Neural cell (in vitro differentiated cells): ENCODE data around the gene PDLIM3. TPM values are rescaled to one million over a fixed set of nuclear protein-coding genes. Genes with fewer than 3 reads are reported as not detected.

Experiments used
- H2AFZ ChIP-seq: fragments of 200-600, 300-800 bp; sonication (generic), shearing (Covaris generic); 2 replicates; pipeline ENCODE4 v1.6.0; 2014; ENCODE audit warnings: low read depth, mild to moderate bottlenecking, antibody characterized with exemption, low read length, moderate library complexity
- H3F3A ChIP-seq: fragments of 200-600 bp; shearing (Covaris generic); 2 replicates; pipeline ENCODE4 v1.6.1; 2016; ENCODE audit warnings: mild to moderate bottlenecking, moderate library complexity, mixed read lengths, antibody characterized with exemption, low read length; ENCODE audit not compliant: insufficient read depth, poor library complexity, severe bottlenecking
- H3K27ac ChIP-seq: fragments of 200-600, 300-800 bp; sonication (generic), shearing (Covaris generic); 2 replicates; pipeline ENCODE4 v1.5.1; 2014; ENCODE audit warnings: mild to moderate bottlenecking, low read length, moderate library complexity
- H3K27me3 ChIP-seq: fragments of 300-800, 200-600 bp; sonication (generic), shearing (Covaris generic); 2 replicates; pipeline ENCODE4 v1.6.0; 2014; ENCODE audit warnings: mild to moderate bottlenecking, low read depth, low read length, moderate library complexity; ENCODE audit not compliant: insufficient read depth
- H3K36me3 ChIP-seq: fragments of 300-800, 200-600 bp; sonication (generic), shearing (Covaris generic); 2 replicates; pipeline ENCODE4 v1.5.1; 2014; ENCODE audit warnings: mild to moderate bottlenecking, antibody characterized with exemption, low read length, moderate library complexity; ENCODE audit not compliant: insufficient read depth
- H3K4me2 ChIP-seq: fragments of 300-800, 200-600 bp; sonication (generic), shearing (Covaris generic); 2 replicates; pipeline ENCODE4 v1.6.0; 2014; ENCODE audit warnings: mild to moderate bottlenecking, low read length
- H3K4me3 ChIP-seq: fragments of 300-800, 200-600 bp; sonication (generic), shearing (Covaris generic); 2 replicates; pipeline ENCODE4 v1.5.1; 2014; ENCODE audit warnings: mild to moderate bottlenecking, low read length, moderate library complexity
- H3K79me2 ChIP-seq: fragments of 200-600 bp; shearing (Covaris generic); replicated peaks from 2 replicates; pipeline ENCODE4 v1.6.0; 2014; ENCODE audit warnings: mild to moderate bottlenecking, low read length, moderate library complexity; ENCODE audit not compliant: insufficient read depth
- H3K9ac ChIP-seq: fragments of 300-800, 200-600 bp; sonication (generic), shearing (Covaris generic); 2 replicates; pipeline ENCODE4 v1.6.1; 2016; ENCODE audit warnings: mild to moderate bottlenecking, low read length, mixed read lengths
- H3K9me2 ChIP-seq: fragments of 200-600 bp; shearing (Covaris generic); 2 replicates; pipeline ENCODE4 v1.6.1; 2016; ENCODE audit warnings: mild to moderate bottlenecking, low read length, mixed read lengths; ENCODE audit not compliant: insufficient read depth
- H3K9me3 ChIP-seq: fragments of 200-600, 300-800 bp; sonication (generic), shearing (Covaris generic); 2 replicates; pipeline ENCODE4 v1.6.1; 2016; ENCODE audit warnings: mild to moderate bottlenecking, mixed run types, low read length, moderate library complexity, mixed read lengths
- H4K20me1 ChIP-seq: fragments of 200-600 bp; shearing (Covaris generic); 2 replicates; pipeline ENCODE4 v1.6.1; 2016; ENCODE audit warnings: mild to moderate bottlenecking, mixed run types; ENCODE audit not compliant: insufficient read depth
- CTCF ChIP-seq: fragments of 450-650 bp; IDR thresholded peaks from 2 replicates; pipeline ENCODE4 v1.5.1; 2014; ENCODE audit warnings: antibody characterized with exemption, mild to moderate bottlenecking, moderate library complexity; ENCODE audit not compliant: poor library complexity, severe bottlenecking
- EP300 ChIP-seq: fragments of 450-650 bp; conservative IDR thresholded peaks from 2 replicates; pipeline ENCODE4 v1.6.1; 2014; ENCODE audit warnings: antibody characterized with exemption, mild to moderate bottlenecking, moderate library complexity; ENCODE audit not compliant: poor library complexity, severe bottlenecking
- EZH2 ChIP-seq: fragments of 200-600, 300-800 bp; shearing (Covaris generic), sonication (generic); IDR thresholded peaks from 2 replicates; pipeline ENCODE4 v1.6.1; 2014; ENCODE audit warnings: antibody characterized with exemption, low read length, borderline replicate concordance, mild to moderate bottlenecking; ENCODE audit not compliant: insufficient read depth, poor library complexity, severe bottlenecking
- MXI1 ChIP-seq: fragments of 450-650 bp; conservative IDR thresholded peaks from 2 replicates; pipeline ENCODE4 v1.6.1; 2014; ENCODE audit warnings: antibody characterized with exemption, mild to moderate bottlenecking; ENCODE audit not compliant: poor library complexity, severe bottlenecking
- POLR2AphosphoS5 ChIP-seq: IDR thresholded peaks from 2 replicates; pipeline ENCODE4 v1.6.1; 2012
- RAD21 ChIP-seq: fragments of 450-650 bp; conservative IDR thresholded peaks from 2 replicates; pipeline ENCODE4 v1.6.1; 2014; ENCODE audit warnings: antibody characterized with exemption, mild to moderate bottlenecking, moderate library complexity
- REST ChIP-seq: IDR thresholded peaks from 2 replicates; pipeline ENCODE4 v1.6.1; 2012; ENCODE audit warnings: borderline replicate concordance
- SMC3 ChIP-seq: fragments of 450-650 bp; conservative IDR thresholded peaks from 2 replicates; pipeline ENCODE4 v1.6.1; 2014; ENCODE audit warnings: antibody characterized with exemption, mild to moderate bottlenecking, moderate library complexity; ENCODE audit not compliant: poor library complexity
- TAF1 ChIP-seq: IDR thresholded peaks from 2 replicates; pipeline ENCODE4 v1.6.1; 2012; ENCODE audit warnings: low read depth
- polyA plus RNA-seq: library from polyadenylated mRNA; depleted of rRNA; stranded (reverse); fragments of >200 nt; gene quantifications from 2 replicates; pipeline ENCODE4 v1.2.3, GENCODE V29; 2014

The PDLIM3 gene
- polyA plus RNA-seq, 1 donor from 2014 or later = 1.8 TPM

- no peak overlapping the region for H3K27ac ChIP-seq
- no peaks in the 10 kb centered on the region for H3K27me3 ChIP-seq
- H3K9me2 ChIP-seq = no peaks in the 10 kb centered on the region
These were observed 71.8 kb downstream of the PDLIM3 start for GRCh38 chr4:185463541-185463940.

GRCh38 chr4:185461565-185461964, 73.7 kb downstream of the PDLIM3 start:
- H4K20me1 ChIP-seq = no peaks in the 10 kb centered on the region
- TF ChIP-seq MXI1 (no peak), POLR2AphosphoS5 (no peak), CTCF (no peak), RAD21 (no peak), REST (no peak), TAF1 (no peak), SMC3 (no peak)
- no peaks in the 10 kb centered on the region for H3F3A ChIP-seq

More at GRCh38 chr4:185463541-185463940, 71.8 kb downstream of the PDLIM3 start:
- Histone ChIP-seq H4K20me1 (no peaks in the 10 kb centered on the region), H3F3A (no peaks in the 10 kb centered on the region), H3K79me2 (no peaks in the 10 kb centered on the region), H3K9ac (no peak overlapping the region), H3K36me3 (no peaks in the 10 kb centered on the region), H3K9me3 (no peaks in the 10 kb centered on the region), H3K4me3 (no peak overlapping the region), H3K4me2 (no peak overlapping the region), H2AFZ (no peak overlapping the region)
- no peak for TF ChIP-seq EP300
- TF ChIP-seq EZH2 = no peak
- no peak for TF ChIP-seq SMC3
- TF ChIP-seq MXI1 = no peak
- no peak for TF ChIP-seq REST

More at GRCh38 chr4:185461565-185461964, 73.7 kb downstream of the PDLIM3 start:
- Histone ChIP-seq H3K27ac (no peak overlapping the region), H3K4me3 (no peak overlapping the region), H3K9me2 (no peaks in the 10 kb centered on the region), H3K9ac (no peak overlapping the region), H3K36me3 (no peaks in the 10 kb centered on the region), H2AFZ (no peak overlapping the region), H3K79me2 (no peaks in the 10 kb centered on the region), H3K4me2 (no peak overlapping the region), H3K27me3 (no peaks in the 10 kb centered on the region), H3K9me3 (no peaks in the 10 kb centered on the region)
